ENCODE measurements around the gene ZWILCH. TPM values are rescaled to one million over a fixed set of nuclear protein-coding genes. Genes with fewer than 3 reads are reported as not detected.

ZWILCH gene
- total RNA-seq (2021; ENCODE audit: unreplicated experiment), result 39.9 TPM
- 10.3 TPM for polyA plus RNA-seq (2012; ENCODE audit: insufficient read length)
- percentile 72 among the genes with signal in this experiment for Bru-seq, nascent RNA
- percentile 78 among the genes with signal in this experiment for BruChase-seq, experiment 1, labeled RNA remaining after a 2-hour chase
- percentile 86 among the genes with signal in this experiment for BruChase-seq, experiment 2, labeled RNA remaining after a 6-hour chase
- long read RNA-seq, transcript ZWILCH-201 (19 exons, 3,960 nt), result major isoform, 97 of 144 reads
- long read RNA-seq, partial matches to known transcripts, result 16 of 144 reads
- long read RNA-seq, other reads (novel, unspliced or antisense), result 27 of 144 reads

GRCh38 chr15:66504563-66505429 lies at the start of gene ZWILCH, which contains the start of gene RPL4:
Gene ZWILCH (plus strand): TSS chr15:66505326. CDS start chr15:66505339, 13 bp downstream.
Gene RPL4 (minus strand): TSS chr15:66504855. CDS start chr15:66504790, 65 bp downstream.
- in situ Hi-C loops (cut with HindIII; ENCODE audit: low pct_unique_long_range_greater_than_20kb, low sequenced_read_pairs), result no loop called here
- peak within 1 kb of the TSS; percentile 100 for H3K27ac ChIP-seq (ENCODE audit: low read length)
- POLR2A ChIA-PET, result interaction anchor here (0.5 to 0.6 kb wide), 2 partner anchors 121 to 591 kb away, joined by 3 to 4 read pairs; no protein-coding TSS in a partner anchor
- H3K36me3 ChIP-seq (ENCODE audit: control insufficient read depth, insufficient read depth, low read length), result peaks cover 58% of the 10 kb centered on the region
- peaks cover 32% of the 10 kb centered on the region for H3K4me1 ChIP-seq (ENCODE audit: control insufficient read depth, insufficient read depth, low read length)
- no TSS peak for BruUV-seq (replicated peaks)
- intact Hi-C loops (cut with micrococcal nuclease; ENCODE audit: unreplicated experiment), result no loop called here
- peak; percentile 82 for DNase-seq (ENCODE audit: low read depth, low spot score)
- peak within 1 kb of the TSS; percentile 100 for H3K4me3 ChIP-seq (ENCODE audit: low read depth in 2 of 2, low read length in 2 of 2)
- TF ChIP-seq REST (IDR thresholded peaks at IDR 0.05; ENCODE audit: insufficient read depth in 1 of 2, low read depth in 2 of 2, low read length in 1 of 2) (peak in 1 of 2 experiments; percentile 17; a peak in 2 of 4 replicates), SIN3A (IDR thresholded peaks at IDR 0.05; ENCODE audit: borderline replicate concordance, insufficient read depth, low read depth, low read length) (peak; percentile 97), TCF7L2 (IDR thresholded peaks at IDR 0.05; ENCODE audit: low read depth, low read length) (peak; percentile 53; the same call in 1 of the 2 replicates), CTCF (IDR thresholded peaks at IDR 0.05) (no peak), POLR2AphosphoS5 (IDR thresholded peaks at IDR 0.05; ENCODE audit: low read depth, low read length) (peak; percentile 98)
- CTCF ChIA-PET, result interaction anchor here (1.0 kb wide), 1 partner anchor 62 kb away, joined by 3 read pairs; no protein-coding TSS in a partner anchor
- H3K9me3 ChIP-seq (ENCODE audit: control insufficient read depth, insufficient read depth, low read depth, low read length), result no peaks in the 10 kb centered on the region
- ATAC-seq, result peak; percentile 92
- H3K27me3 ChIP-seq (ENCODE audit: control insufficient read depth, insufficient read depth, low read length), result no peaks in the 10 kb centered on the region

- H3K36me3 ChIP-seq (ENCODE audit: control insufficient read depth, insufficient read depth, low read length), result no peaks in the 10 kb centered on the region
- TF ChIP-seq TCF7L2 (IDR thresholded peaks at IDR 0.05; ENCODE audit: low read depth, low read length) (no peak), CTCF (IDR thresholded peaks at IDR 0.05) (no peak), REST (IDR thresholded peaks at IDR 0.05; ENCODE audit: insufficient read depth in 1 of 2, low read depth in 2 of 2, low read length in 1 of 2) (no peak), SIN3A (IDR thresholded peaks at IDR 0.05; ENCODE audit: borderline replicate concordance, insufficient read depth, low read depth, low read length) (no peak), POLR2AphosphoS5 (IDR thresholded peaks at IDR 0.05; ENCODE audit: low read depth, low read length) (no peak)
- ChIA-PET POLR2A (interaction anchor here (0.5 kb wide), 1 partner anchor 113 kb away, joined by 11 read pairs; no protein-coding TSS in a partner anchor), CTCF (no interaction called here)
- BruUV-seq (replicated peaks), result no TSS peak
- H3K4me3 ChIP-seq (ENCODE audit: low read depth in 2 of 2, low read length in 2 of 2), result no peak overlapping the region
- H3K27ac ChIP-seq (ENCODE audit: low read length), result no peak overlapping the region
- in situ Hi-C loops (cut with HindIII; ENCODE audit: low pct_unique_long_range_greater_than_20kb, low sequenced_read_pairs), result no loop called here
- DNase-seq (ENCODE audit: low read depth, low spot score), result no peak
- no peaks in the 10 kb centered on the region for H3K9me3 ChIP-seq (ENCODE audit: control insufficient read depth, insufficient read depth, low read depth, low read length)
- H3K27me3 ChIP-seq (ENCODE audit: control insufficient read depth, insufficient read depth, low read length), result no peaks in the 10 kb centered on the region
- ATAC-seq, result no peak
- no peaks in the 10 kb centered on the region for H3K4me1 ChIP-seq (ENCODE audit: control insufficient read depth, insufficient read depth, low read length)
- intact Hi-C loops (cut with micrococcal nuclease; ENCODE audit: unreplicated experiment), result no loop called here
Observed at GRCh38 chr15:66456211-66456610, 48.9 kb upstream of the ZWILCH start.
